H1 (cell line): Measurements from ENCODE around the gene EML1. TPM values are rescaled to one million over a fixed set of nuclear protein-coding genes. Genes with fewer than 3 reads are reported as not detected.
A peak's percentile ranks its signal among the peaks of the same experiment; 100 is the strongest.

ENCODE experiments used
- ATF3 ChIP-seq: IDR thresholded peaks from 2 replicates; pipeline ENCODE4 v1.6.1; 2011; ENCODE audit warnings: low read depth, mild to moderate bottlenecking, low read length; ENCODE audit not compliant: insufficient read depth
- BACH1 ChIP-seq: IDR thresholded peaks from 2 replicates; pipeline ENCODE4 v1.6.1; 2012; ENCODE audit warnings: low read length, improper control_type of control experiment
- BRCA1 ChIP-seq: IDR thresholded peaks from 2 replicates; pipeline ENCODE4 v1.6.1; 2012; ENCODE audit warnings: low read depth, low read length, improper control_type of control experiment
- CBX5 ChIP-seq: fragments of 300-800, 300-1000 bp; sonication (generic); IDR thresholded peaks from 2 replicates; pipeline ENCODE4 v1.7.1; 2016; ENCODE audit warnings: antibody characterized with exemption, low read length, low read depth
- CHD2 ChIP-seq: IDR thresholded peaks from 2 replicates; pipeline ENCODE4 v1.6.1; 2012; ENCODE audit warnings: low read length, improper control_type of control experiment
- CTBP2 ChIP-seq: IDR thresholded peaks from 2 replicates; pipeline ENCODE4 v1.7.0; 2011; ENCODE audit warnings: borderline replicate concordance, mild to moderate bottlenecking, moderate library complexity, mixed read lengths, low read length; ENCODE audit not compliant: insufficient read depth, insufficient read length
- CTCF ChIP-seq, 3 experiments: IDR thresholded peaks; 1 replicate in 2 of 3; 2 replicates in 1 of 3; pipeline versions ENCODE4 v1.5.1 to v1.6.1; 2011; ENCODE audit warnings: low read length in 3 of 3, mild to moderate bottlenecking in 3 of 3, inconsistent platforms in 2 of 3, low read depth in 1 of 3, moderate library complexity in 1 of 3; ENCODE audit not compliant: insufficient read depth in 1 of 3; ENCODE audit errors: control extremely low read depth in 1 of 3
- E2F6 ChIP-seq: IDR thresholded peaks from 2 replicates; pipeline ENCODE4 v1.6.1; 2012; ENCODE audit warnings: inconsistent platforms
- EGR1 ChIP-seq: IDR thresholded peaks from 2 replicates; pipeline ENCODE4 v1.6.1; 2011; ENCODE audit warnings: low read depth, low read length, borderline replicate concordance
- EP300 ChIP-seq, 2 experiments: IDR thresholded peaks; 1 replicate in 1 of 2; 2 replicates in 1 of 2; pipeline ENCODE4 v1.6.1; 2011 to 2012; ENCODE audit warnings: low read depth in 2 of 2, low read length in 2 of 2, mild to moderate bottlenecking in 2 of 2, borderline replicate concordance in 1 of 2, inconsistent platforms in 1 of 2, moderate library complexity in 1 of 2
- JUN ChIP-seq: IDR thresholded peaks from 2 replicates; pipeline ENCODE4 v1.6.1; 2011; ENCODE audit warnings: low read depth, mild to moderate bottlenecking, improper control_type of control experiment, low read length
- KDM1A ChIP-seq: fragments of 200-600, 300-600 bp; sonication (generic); IDR thresholded peaks from 2 replicates; pipeline ENCODE4 v1.7.1; 2016; ENCODE audit warnings: mild to moderate bottlenecking, low read length, borderline replicate concordance
- NANOG ChIP-seq: IDR thresholded peaks from 2 replicates; pipeline ENCODE4 v1.6.1; 2011; ENCODE audit warnings: low read length, low read depth, mild to moderate bottlenecking, inconsistent platforms; ENCODE audit not compliant: insufficient read depth, poor library complexity, severe bottlenecking
- NRF1 ChIP-seq: IDR thresholded peaks from 2 replicates; pipeline ENCODE4 v1.6.1; 2011; ENCODE audit warnings: mild to moderate bottlenecking, low read depth, low read length, improper control_type of control experiment
- POLR2A ChIP-seq, 2 experiments: IDR thresholded peaks; 1 replicate in 1 of 2; 2 replicates in 1 of 2; pipeline ENCODE4 v1.6.1; 2011; ENCODE audit warnings: low read depth in 2 of 2, low read length in 2 of 2, mild to moderate bottlenecking in 2 of 2; ENCODE audit errors: control extremely low read depth in 1 of 2
- RAD21 ChIP-seq, 2 experiments: IDR thresholded peaks in 1 of 2; conservative IDR thresholded peaks in 1 of 2; 2 replicates each; pipeline ENCODE4 v1.6.1; 2011; ENCODE audit warnings: low read depth in 2 of 2, low read length in 2 of 2, improper control_type of control experiment in 1 of 2, inconsistent platforms in 1 of 2, mild to moderate bottlenecking in 1 of 2, moderate library complexity in 1 of 2
- RBBP5 ChIP-seq: IDR thresholded peaks from 2 replicates; pipeline ENCODE4 v1.7.1; 2012; ENCODE audit warnings: low read depth, mild to moderate bottlenecking, inconsistent platforms, low read length, moderate library complexity, borderline replicate concordance
- TAF7 ChIP-seq: optimal IDR thresholded peaks from 2 replicates; pipeline ENCODE3; 2011; ENCODE audit warnings: low read depth, mild to moderate bottlenecking, inconsistent platforms, low read length, moderate library complexity, borderline replicate concordance
- TCF12 ChIP-seq: IDR thresholded peaks from 2 replicates; pipeline ENCODE4 v1.6.1; 2011; ENCODE audit warnings: low read depth, mild to moderate bottlenecking, low read length
- TEAD4 ChIP-seq: IDR thresholded peaks from 2 replicates; pipeline ENCODE4 v1.6.1; 2012; ENCODE audit warnings: low read depth, low read length, inconsistent platforms, mixed read lengths
- YY1 ChIP-seq: IDR thresholded peaks from 2 replicates; pipeline ENCODE4 v1.6.1; 2011; ENCODE audit warnings: low read depth, mild to moderate bottlenecking, low read length
- polyA plus RNA-seq, 7 experiments: library from polyadenylated mRNA; depleted of rRNA in 3 of 7; stranded (reverse) in 5 of 7; unstranded in 2 of 7; fragments of >200 nt in 5 of 7; fragments of 200-250 nt in 2 of 7; gene quantifications; 1 replicate in 5 of 7; 2 replicates in 1 of 7; 4 replicates in 1 of 7; pipeline versions ENCODE4 v1.2.1 to v1.2.3, GENCODE V29; 2011 to 2013; ENCODE audit warnings: missing spikeins in 2 of 7, mixed read lengths in 2 of 7
- total RNA-seq: library from RNA; stranded (reverse); fragmentation: NEBNext Ultra II Directional; extraction: Animal tissue kit (Norgen Biotek cat#: 25700); gene quantifications from 2 replicates; pipeline ENCODE4 v1.2.1, GENCODE V29; 2021

The EML1 gene
- total and polyA plus RNA-seq, 2 of the 8 experiments (the other 6 are each of a cell fraction or from before 2014, with no cell fraction given): 11.1 to 24.7 TPM

DNA sequence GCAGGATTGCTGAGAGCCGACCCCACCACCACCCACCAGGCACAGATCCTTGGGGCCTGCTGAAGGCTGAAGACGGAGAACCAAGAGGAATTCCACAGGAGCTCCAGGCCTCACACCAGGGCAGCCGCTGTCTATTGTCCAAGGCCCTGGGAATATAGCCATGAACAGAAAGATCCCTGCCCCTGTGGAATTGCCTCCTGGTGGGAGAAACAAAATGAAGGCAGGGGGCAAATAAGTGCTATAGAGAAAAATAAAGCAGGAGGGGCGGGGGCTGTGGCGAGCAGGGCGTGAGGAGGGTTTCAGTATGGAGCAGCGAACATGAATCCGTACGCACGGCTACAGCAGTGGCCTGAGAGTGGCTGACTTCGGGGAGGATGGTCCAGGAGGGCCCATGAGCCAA, 96.1 kb downstream of the EML1 start (continued):
- TF ChIP-seq RAD21 (IDR thresholded peaks at IDR 0.05 in 1 of 2, conservative IDR thresholded peaks at IDR 0.05 in 1 of 2; ENCODE audit: low read depth in 2 of 2, low read length in 2 of 2) (0 out of 4 replicates have a peak, but pooled peaks of 1 of the 2 experiments have one; percentile 3), JUN (no peak), CTBP2 (peak; percentile 78), BACH1 (peak; percentile 46; the same call in 1 of the 2 replicates), EGR1 (0 out of 2 replicates have a peak, but pooled peaks have one; percentile 18), E2F6 (no peak), NANOG (peak; percentile 81), CHD2 (no peak), CBX5 (no peak), YY1 (peak; percentile 71), KDM1A (no peak), TAF7 (peak; percentile 31), EP300 (IDR thresholded peaks at IDR 0.05; ENCODE audit: borderline replicate concordance in 1 of 2, low read depth in 2 of 2, low read length in 2 of 2) (peak in 1 of 2 experiments; percentile 71; a peak in 1 of 3 replicates), ATF3 (no peak), NRF1 (no peak), RBBP5 (peak; percentile 54; the same call in 1 of the 2 replicates), POLR2A (IDR thresholded peaks at IDR 0.05; ENCODE audit: control extremely low read depth in 1 of 2, low read depth in 2 of 2, low read length in 2 of 2) (no peak; a peak in 1 of 3 replicates), CTCF (IDR thresholded peaks at IDR 0.05; ENCODE audit: control extremely low read depth in 1 of 3, insufficient read depth in 1 of 3, low read depth in 1 of 3, low read length in 3 of 3) (no peak), TEAD4 (peak; percentile 82), BRCA1 (no peak), TCF12 (peak; percentile 59; the same call in 1 of the 2 replicates)
